22Rv1 (cell line): ENCODE data around the gene SLC1A2.

Experiments
- H3K27ac ChIP-seq: fragments of 450-650 bp; 2 replicates; pipeline ENCODE4 v1.5.1; 2017
- ZFX ChIP-seq: fragments of 450-650 bp; IDR thresholded peaks from 2 replicates; pipeline ENCODE4 v1.6.1; 2017; ENCODE audit warnings: antibody characterized with exemption, borderline replicate concordance
- TF ChIP-seq, protein P1 (sequence below): fragments of 450-650 bp; IDR thresholded peaks from 2 replicates; pipeline ENCODE4 v1.5.1; 2017; ENCODE audit warnings: mild to moderate bottlenecking

The SLC1A2 gene

DNA sequence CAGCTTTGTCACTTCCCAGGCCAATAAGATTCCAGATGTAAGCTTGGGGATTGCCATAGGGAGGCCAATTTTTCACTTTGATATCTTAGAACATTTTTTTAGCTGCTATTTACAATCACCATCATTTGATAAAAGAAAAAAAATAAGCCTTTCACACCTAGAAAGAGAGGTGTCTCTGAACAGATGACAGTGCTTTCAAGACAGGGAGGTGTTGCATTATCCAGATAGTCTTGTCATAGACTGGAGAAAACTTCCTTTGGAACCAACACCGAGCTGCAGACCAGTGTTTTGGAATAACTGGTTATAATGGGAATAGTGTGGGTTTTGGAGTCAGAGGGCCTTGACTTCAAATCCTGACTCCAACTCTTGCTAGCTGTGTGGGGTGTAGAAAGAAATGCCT lies 101.0 kb downstream of the SLC1A2 start:
- TF ChIP-seq, protein P1, sequence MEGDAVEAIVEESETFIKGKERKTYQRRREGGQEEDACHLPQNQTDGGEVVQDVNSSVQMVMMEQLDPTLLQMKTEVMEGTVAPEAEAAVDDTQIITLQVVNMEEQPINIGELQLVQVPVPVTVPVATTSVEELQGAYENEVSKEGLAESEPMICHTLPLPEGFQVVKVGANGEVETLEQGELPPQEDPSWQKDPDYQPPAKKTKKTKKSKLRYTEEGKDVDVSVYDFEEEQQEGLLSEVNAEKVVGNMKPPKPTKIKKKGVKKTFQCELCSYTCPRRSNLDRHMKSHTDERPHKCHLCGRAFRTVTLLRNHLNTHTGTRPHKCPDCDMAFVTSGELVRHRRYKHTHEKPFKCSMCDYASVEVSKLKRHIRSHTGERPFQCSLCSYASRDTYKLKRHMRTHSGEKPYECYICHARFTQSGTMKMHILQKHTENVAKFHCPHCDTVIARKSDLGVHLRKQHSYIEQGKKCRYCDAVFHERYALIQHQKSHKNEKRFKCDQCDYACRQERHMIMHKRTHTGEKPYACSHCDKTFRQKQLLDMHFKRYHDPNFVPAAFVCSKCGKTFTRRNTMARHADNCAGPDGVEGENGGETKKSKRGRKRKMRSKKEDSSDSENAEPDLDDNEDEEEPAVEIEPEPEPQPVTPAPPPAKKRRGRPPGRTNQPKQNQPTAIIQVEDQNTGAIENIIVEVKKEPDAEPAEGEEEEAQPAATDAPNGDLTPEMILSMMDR = no peak
- no peak for TF ChIP-seq ZFX

DNA sequence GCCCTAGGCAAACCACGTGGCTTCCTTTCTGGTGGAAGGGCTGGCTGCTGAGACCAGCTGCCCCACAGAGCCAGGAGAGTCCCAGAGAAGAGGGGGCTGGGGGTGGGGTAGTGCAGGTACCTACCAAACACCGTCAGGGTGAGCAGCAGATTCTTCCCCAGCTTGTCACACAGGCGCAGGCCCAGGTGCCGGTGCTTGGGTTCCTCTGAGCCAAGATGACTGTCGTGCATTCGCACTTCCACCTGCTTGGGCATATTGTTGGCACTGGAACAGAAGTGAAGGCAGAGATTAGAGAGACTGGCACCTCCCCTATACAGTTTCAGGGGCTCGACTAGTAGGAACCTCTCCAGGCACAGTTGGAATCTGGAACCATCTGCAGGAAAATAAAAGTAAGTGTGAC lies 102.1 kb downstream of the SLC1A2 start:
- TF ChIP-seq, protein P1 = no peak
- H3K27ac ChIP-seq = no peak overlapping the region

More for the DNA sequence above, 101.0 kb downstream of the SLC1A2 start:
- no peak overlapping the region for H3K27ac ChIP-seq

DNA sequence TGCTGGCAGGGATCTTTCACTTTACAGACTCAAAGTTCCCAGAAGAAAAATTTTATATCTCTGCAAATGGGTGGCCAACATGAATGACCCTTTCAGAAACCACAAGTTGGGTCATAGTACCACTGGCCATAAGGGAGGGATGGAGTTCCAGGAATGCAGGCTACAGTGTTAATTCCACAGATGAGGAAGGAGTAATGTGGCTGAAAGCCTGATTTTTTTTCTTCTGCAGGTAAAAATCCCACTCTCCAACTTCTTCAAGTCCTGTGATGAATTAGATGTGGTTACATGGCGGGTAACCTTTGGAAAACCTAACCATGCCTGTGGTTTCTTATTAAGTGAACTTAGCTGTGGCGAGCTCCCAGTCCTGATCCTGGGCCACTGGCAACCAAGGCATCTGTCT lies 103.2 kb downstream of the SLC1A2 start:
- no peak overlapping the region for H3K27ac ChIP-seq
- TF ChIP-seq, protein P1 = no peak
- TF ChIP-seq ZFX = no peak

DNA sequence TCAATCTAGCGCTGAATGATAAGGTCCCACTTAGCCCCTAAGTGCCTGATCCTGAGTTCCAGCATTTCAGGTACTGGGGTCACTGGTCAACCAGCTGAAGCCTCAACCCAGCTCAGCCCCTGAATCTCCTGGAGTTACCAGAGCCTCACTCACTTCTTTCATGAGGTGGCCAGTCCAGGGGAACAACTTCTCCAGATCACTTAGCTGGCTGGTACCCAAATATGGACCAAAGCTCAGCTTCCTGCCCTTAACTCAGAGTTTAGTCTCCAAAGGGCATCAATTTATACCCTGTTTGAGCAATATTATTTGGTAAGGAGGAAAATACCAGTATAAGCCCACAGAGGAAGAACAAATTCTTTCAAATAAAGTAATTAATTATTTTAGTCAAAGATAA lies 105.6 kb downstream of the SLC1A2 start:
- H3K27ac ChIP-seq = no peak overlapping the region
- TF ChIP-seq, protein P1 = no peak
- no peak for TF ChIP-seq ZFX

DNA sequence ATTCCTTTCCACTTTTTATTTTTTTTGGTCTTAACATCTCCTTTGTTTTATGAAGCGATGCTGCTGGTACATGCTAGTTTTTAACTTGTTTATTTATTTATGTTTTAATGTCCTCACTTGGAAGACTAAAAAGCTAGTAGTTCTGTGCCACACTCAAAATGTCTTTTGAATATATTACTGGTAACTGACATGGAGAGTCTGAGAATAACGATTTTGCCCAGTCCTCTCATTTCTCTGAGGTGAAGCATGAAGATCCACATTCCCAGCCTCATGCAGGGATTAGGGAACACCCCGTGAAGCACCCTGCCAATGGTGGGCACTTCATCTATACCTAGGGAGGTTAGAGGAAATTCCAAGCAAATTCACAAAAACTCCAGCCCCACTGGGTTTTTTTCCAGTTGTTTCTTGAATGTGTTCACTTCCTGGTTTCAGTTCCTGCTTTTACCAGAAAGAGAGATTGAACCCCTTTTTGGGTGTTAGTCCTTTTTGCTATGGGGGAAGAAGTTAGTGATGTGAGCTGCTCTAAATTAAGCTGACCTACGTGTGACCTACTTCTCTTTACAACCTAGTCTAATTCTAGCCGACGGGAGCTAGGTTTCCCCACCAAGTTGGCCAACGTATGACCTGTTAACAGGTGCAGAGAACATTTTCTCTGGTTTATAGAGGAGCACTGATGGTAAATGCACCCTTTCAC lies 106.1 kb downstream of the SLC1A2 start:
- TF ChIP-seq, protein P1 = no peak
- no peak for TF ChIP-seq ZFX
- H3K27ac ChIP-seq = no peak overlapping the region

DNA sequence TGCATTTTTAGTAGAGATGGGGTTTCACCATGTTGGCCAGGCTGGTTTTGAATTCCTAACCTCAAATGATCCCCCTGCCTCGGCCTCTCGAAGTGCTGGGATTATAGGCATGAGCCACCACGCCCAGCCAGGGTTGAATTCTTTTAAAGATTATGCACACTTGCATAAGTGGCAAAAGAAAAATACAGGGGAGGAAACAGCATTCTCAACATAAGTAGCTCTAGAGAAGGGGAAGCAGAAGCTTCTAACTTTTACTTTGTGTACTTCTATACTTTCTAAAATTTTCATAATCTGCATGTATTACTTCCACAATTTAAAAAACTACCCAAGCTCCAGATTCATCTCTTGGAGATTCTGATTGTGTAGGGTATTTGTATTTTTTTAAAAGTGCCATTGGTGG lies 108.0 kb downstream of the SLC1A2 start:
- no peak for TF ChIP-seq ZFX
- TF ChIP-seq, protein P1 = no peak
- H3K27ac ChIP-seq = no peak overlapping the region

DNA sequence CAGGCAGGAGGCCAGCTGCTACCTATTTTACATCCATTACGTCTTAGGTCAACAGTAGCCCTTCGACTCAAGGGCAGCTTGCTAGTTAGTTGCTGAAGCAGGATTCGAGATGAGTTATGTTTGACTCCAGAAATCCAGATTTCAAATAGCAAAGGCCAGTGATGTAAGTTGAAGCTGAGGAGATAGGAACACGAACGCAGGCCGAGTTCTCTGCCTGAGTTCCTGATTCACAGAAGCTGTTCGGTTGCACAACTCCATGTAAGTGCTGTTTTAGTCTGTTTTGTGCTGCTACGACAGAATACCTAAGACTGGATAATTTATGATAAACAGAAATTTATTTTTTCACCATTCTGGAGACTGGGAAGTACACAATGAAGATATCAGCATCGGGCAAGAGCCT lies 111.2 kb downstream of the SLC1A2 start:
- no peak overlapping the region for H3K27ac ChIP-seq
- no peak for TF ChIP-seq ZFX
- TF ChIP-seq, protein P1 = no peak
